ENCODE data around the gene SCNN1B. TPM values are rescaled to one million over a fixed set of nuclear protein-coding genes. Genes with fewer than 3 reads are reported as not detected.

Gene SCNN1B
- total and polyA plus RNA-seq, 3 experiments from 2014 or later: not detected

- POLR2A ChIA-PET: no interaction called here
- H3K36me3 ChIP-seq (ENCODE audit: insufficient read depth, low read length): peaks cover 42% of the 10 kb centered on the region
- no peaks in the 10 kb centered on the region for H3K27me3 ChIP-seq (ENCODE audit: insufficient read depth, low read length, poor library complexity, severe bottlenecking)
- Mint-ChIP-seq H3K4me3 (no peak overlapping the region), H3K4me1 (no peaks in the 10 kb centered on the region), H3K9me3 (no peaks in the 10 kb centered on the region), H3K27ac (no peak overlapping the region), H3K27me3 (no peaks in the 10 kb centered on the region), H3K36me3 (peaks cover 0 to 76% (median 16%) of the 10 kb centered on the region in 3 donors)
- H3K4me3 ChIP-seq (ENCODE audit: low read length): no peak overlapping the region
- no peak overlapping the region for H3K27ac ChIP-seq (ENCODE audit: low read depth, low read length)
- CTCF ChIA-PET: interaction anchor here (2.7 kb wide), 1 partner anchor 18 kb away, joined by 17 read pairs; no protein-coding TSS in a partner anchor
- H3K9me3 ChIP-seq (ENCODE audit: low read length): no peaks in the 10 kb centered on the region
- H3K4me1 ChIP-seq (ENCODE audit: insufficient read depth, low read length): no peaks in the 10 kb centered on the region
- DNase-seq: no peak
Observed at GRCh38 chr16:23416816-23417215, 114.7 kb downstream of the SCNN1B start.

GRCh38 chr16:23420011-23420410, 117.9 kb downstream of the SCNN1B start:
- no peak overlapping the region for H3K27ac Mint-ChIP-seq
- H3K9me3 Mint-ChIP-seq: no peaks in the 10 kb centered on the region
- Histone ChIP-seq H3K36me3 (ENCODE audit: insufficient read depth, low read length) (peaks cover 18% of the 10 kb centered on the region), H3K27ac (ENCODE audit: low read depth, low read length) (no peak overlapping the region), H3K27me3 (ENCODE audit: insufficient read depth, low read length, poor library complexity, severe bottlenecking) (no peaks in the 10 kb centered on the region), H3K9me3 (ENCODE audit: low read length) (no peaks in the 10 kb centered on the region), H3K4me1 (ENCODE audit: insufficient read depth, low read length) (no peaks in the 10 kb centered on the region), H3K4me3 (ENCODE audit: low read length) (no peak overlapping the region)
- no peak for DNase-seq
- no peaks in the 10 kb centered on the region for H3K27me3 Mint-ChIP-seq
- POLR2A ChIA-PET: no interaction called here
- no peak overlapping the region for H3K4me3 Mint-ChIP-seq
- H3K4me1 Mint-ChIP-seq: no peaks in the 10 kb centered on the region
- CTCF ChIA-PET: no interaction called here
- H3K36me3 Mint-ChIP-seq: peaks cover 5 to 63% (median 19%) of the 10 kb centered on the region in 3 donors

GRCh38 chr16:23423496-23424049, 121.5 kb downstream of the SCNN1B start:
- no peak overlapping the region for H3K27ac Mint-ChIP-seq

GRCh38 chr16:23424292-23424958, 122.3 kb downstream of the SCNN1B start:
- DNase-seq: no peak
- Histone ChIP-seq H3K36me3 (ENCODE audit: insufficient read depth, low read length) (no peaks in the 10 kb centered on the region), H3K9me3 (ENCODE audit: low read length) (no peaks in the 10 kb centered on the region), H3K4me3 (ENCODE audit: low read length) (no peak overlapping the region), H3K4me1 (ENCODE audit: insufficient read depth, low read length) (no peaks in the 10 kb centered on the region), H3K27me3 (ENCODE audit: insufficient read depth, low read length, poor library complexity, severe bottlenecking) (no peaks in the 10 kb centered on the region), H3K27ac (ENCODE audit: low read depth, low read length) (no peak overlapping the region)
- ChIA-PET POLR2A (no interaction called here), CTCF (interaction anchor here (1.1 to 1.3 kb wide), 2 partner anchors 10 kb away, joined by 3 to 5 read pairs; no protein-coding TSS in a partner anchor)
- no peaks in the 10 kb centered on the region for H3K4me1 Mint-ChIP-seq
- H3K4me3 Mint-ChIP-seq: no peak overlapping the region
- no peaks in the 10 kb centered on the region for H3K9me3 Mint-ChIP-seq
- no peak overlapping the region for H3K27ac Mint-ChIP-seq
- no peaks in the 10 kb centered on the region for H3K27me3 Mint-ChIP-seq
- H3K36me3 Mint-ChIP-seq: peaks cover 9 to 56% (median 27%) of the 10 kb centered on the region in 3 donors

More at GRCh38 chr16:23423496-23424049, 121.5 kb downstream of the SCNN1B start:
- Histone ChIP-seq H3K27ac (ENCODE audit: low read depth, low read length) (no peak overlapping the region), H3K27me3 (ENCODE audit: insufficient read depth, low read length, poor library complexity, severe bottlenecking) (no peaks in the 10 kb centered on the region), H3K9me3 (ENCODE audit: low read length) (no peaks in the 10 kb centered on the region), H3K4me3 (ENCODE audit: low read length) (no peak overlapping the region), H3K4me1 (ENCODE audit: insufficient read depth, low read length) (no peaks in the 10 kb centered on the region), H3K36me3 (ENCODE audit: insufficient read depth, low read length) (peaks cover 2% of the 10 kb centered on the region)
- Mint-ChIP-seq H3K9me3 (no peaks in the 10 kb centered on the region), H3K36me3 (peaks cover 9 to 54% (median 27%) of the 10 kb centered on the region in 3 donors), H3K4me1 (no peaks in the 10 kb centered on the region), H3K4me3 (no peak overlapping the region), H3K27me3 (no peaks in the 10 kb centered on the region)
- POLR2A ChIA-PET: no interaction called here
- CTCF ChIA-PET: interaction anchor here (1.1 kb wide), 1 partner anchor 11 kb away, joined by 3 read pairs; no protein-coding TSS in a partner anchor
- no peak for DNase-seq

GRCh38 chr16:23428351-23428750, 126.2 kb downstream of the SCNN1B start:
- POLR2A ChIA-PET: no interaction called here
- H3K36me3 ChIP-seq (ENCODE audit: insufficient read depth, low read length): peaks cover 7% of the 10 kb centered on the region
- H3K4me1 ChIP-seq (ENCODE audit: insufficient read depth, low read length): no peaks in the 10 kb centered on the region
- Mint-ChIP-seq H3K36me3 (peaks cover 7 to 67% (median 28%) of the 10 kb centered on the region in 3 donors), H3K27me3 (no peaks in the 10 kb centered on the region), H3K4me1 (no peaks in the 10 kb centered on the region), H3K9me3 (no peaks in the 10 kb centered on the region), H3K27ac (no peak overlapping the region), H3K4me3 (no peak overlapping the region)
- CTCF ChIA-PET: no interaction called here
- no peak overlapping the region for H3K4me3 ChIP-seq (ENCODE audit: low read length)
- H3K27ac ChIP-seq (ENCODE audit: low read depth, low read length): no peak overlapping the region
- DNase-seq: no peak
- H3K27me3 ChIP-seq (ENCODE audit: insufficient read depth, low read length, poor library complexity, severe bottlenecking): no peaks in the 10 kb centered on the region
- no peaks in the 10 kb centered on the region for H3K9me3 ChIP-seq (ENCODE audit: low read length)

Other genes starting within 250 kb of the SCNN1B start
- 1 to 10 TPM; 8.2 to 9.7 TPM for gene USP31, start 152.8 kb upstream of the SCNN1B start, total RNA-seq
- 0.87 TPM for gene USP31, start 152.8 kb upstream of the SCNN1B start, polyA plus RNA-seq
- not detected for gene SCNN1G, start 119.6 kb upstream of the SCNN1B start, total RNA-seq
- gene SCNN1G, start 119.6 kb upstream of the SCNN1B start, polyA plus RNA-seq: not detected
- 10 to 100 TPM; 15.8 to 17.9 TPM for gene COG7, start 150.9 kb downstream of the SCNN1B start, total RNA-seq
- 13.9 TPM for gene COG7, start 150.9 kb downstream of the SCNN1B start, polyA plus RNA-seq
- gene GGA2, start 208.2 kb downstream of the SCNN1B start, total RNA-seq: 10 to 100 TPM; 63.5 to 70.1 TPM
- gene GGA2, start 208.2 kb downstream of the SCNN1B start, polyA plus RNA-seq: 52.3 TPM

Measured in CD8-positive, alpha-beta memory T cell (primary cell).